ENCODE measurements around the gene JADE1. TPM values are rescaled to one million over a fixed set of nuclear protein-coding genes. Genes with fewer than 3 reads are reported as not detected.

The JADE1 gene
- total RNA-seq, 1 donor from 2014 or later: 19.0 TPM

DNA sequence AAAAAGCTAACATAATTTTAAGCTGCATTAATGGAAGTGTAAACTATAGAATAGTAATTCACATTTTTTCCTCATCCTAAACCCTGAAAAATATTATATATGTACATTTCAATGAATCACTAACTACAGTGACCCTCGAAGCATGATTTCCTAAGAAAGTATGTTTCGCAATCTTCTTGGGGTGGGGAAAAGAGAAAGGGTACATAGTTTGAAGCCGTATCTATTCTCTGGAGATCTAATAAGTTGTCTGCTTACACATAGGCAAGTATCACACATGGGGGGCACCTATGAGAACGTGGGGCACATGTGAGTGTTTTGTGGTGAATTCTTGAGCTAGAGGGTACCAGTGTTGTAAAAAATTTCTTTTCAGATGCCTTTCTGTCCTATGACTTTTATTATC lies 71.2 kb downstream of the JADE1 start:
- no peak for DNase-seq (ENCODE audit: low read depth)
- no peak for TF ChIP-seq CTCF (conservative IDR thresholded peaks at IDR 0.05; ENCODE audit: low read depth, low read length)
- H3K4me3 ChIP-seq (ENCODE audit: low read depth, low read length): no peak overlapping the region

DNA sequence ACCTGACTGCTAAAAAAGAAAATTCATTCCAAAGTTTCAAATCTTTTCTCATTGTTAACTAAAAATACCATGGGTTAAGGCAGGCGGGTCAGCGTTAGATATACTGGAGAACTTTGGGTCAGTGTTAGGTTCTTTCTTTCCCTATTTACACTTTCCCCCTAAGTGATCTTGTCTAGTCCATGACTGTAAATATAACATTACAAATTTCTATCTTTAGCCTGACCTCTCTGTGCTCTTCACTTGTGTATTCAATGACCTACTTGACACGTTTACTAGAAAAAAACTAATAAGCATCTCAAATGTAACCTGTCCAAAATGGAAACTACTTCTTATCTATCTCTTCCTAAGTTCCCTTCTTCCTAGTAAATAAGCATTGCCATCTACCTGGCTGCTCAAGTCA lies 95.3 kb downstream of the JADE1 start:
- no peak for TF ChIP-seq CTCF (conservative IDR thresholded peaks at IDR 0.05; ENCODE audit: low read depth, low read length)
- DNase-seq (ENCODE audit: low read depth): no peak
- no peak overlapping the region for H3K4me3 ChIP-seq (ENCODE audit: low read depth, low read length)

- H3K4me3 ChIP-seq (ENCODE audit: low read depth, low read length): no peak overlapping the region
- DNase-seq (ENCODE audit: low read depth): no peak
- no peak for TF ChIP-seq CTCF (conservative IDR thresholded peaks at IDR 0.05; ENCODE audit: low read depth, low read length)
These were observed 97.1 kb downstream of the JADE1 start for GRCh38 chr4:128906581-128906980.

- H3K4me3 ChIP-seq (ENCODE audit: low read depth, low read length): no peak overlapping the region
- TF ChIP-seq CTCF (conservative IDR thresholded peaks at IDR 0.05; ENCODE audit: low read depth, low read length): no peak
- no peak for DNase-seq (ENCODE audit: low read depth)
These were observed 98.5 kb downstream of the JADE1 start for GRCh38 chr4:128907981-128908380.

GRCh38 chr4:128908735-128909134 lies 99.2 kb downstream of the JADE1 start:
- H3K4me3 ChIP-seq (ENCODE audit: low read depth, low read length): no peak overlapping the region
- no peak for TF ChIP-seq CTCF (conservative IDR thresholded peaks at IDR 0.05; ENCODE audit: low read depth, low read length)

GRCh38 chr4:128913228-128913627 lies 103.7 kb downstream of the JADE1 start:
- DNase-seq (ENCODE audit: low read depth): no peak
- TF ChIP-seq CTCF (conservative IDR thresholded peaks at IDR 0.05; ENCODE audit: low read depth, low read length): no peak
- H3K4me3 ChIP-seq (ENCODE audit: low read depth, low read length): no peak overlapping the region

More at GRCh38 chr4:128908735-128909134, 99.2 kb downstream of the JADE1 start:
- DNase-seq (ENCODE audit: low read depth): no peak

GRCh38 chr4:128915544-128915943 lies 106.0 kb downstream of the JADE1 start:
- no peak for DNase-seq (ENCODE audit: low read depth)
- no peak overlapping the region for H3K4me3 ChIP-seq (ENCODE audit: low read depth, low read length)
- no peak for TF ChIP-seq CTCF (conservative IDR thresholded peaks at IDR 0.05; ENCODE audit: low read depth, low read length)
